Naive B cell (primary cell): ENCODE measurements around the gene TSHZ2. TPM values are rescaled to one million over a fixed set of nuclear protein-coding genes. Genes with fewer than 3 reads are reported as not detected.

ENCODE experiments used
- ATAC-seq, 2 donors: fragments of 150-1000 bp; cut with Tn5 transposase; 2 replicates each; pipeline ENCODE4 v1.10.0; 2021; ENCODE audit warnings: low read depth in 2 of 2, mild to moderate bottlenecking in 2 of 2, moderate library complexity in 2 of 2
- DNase-seq: peaks from one replicate; pipeline ENCODE4 v3.0.0; 2022
- H3K27ac Mint-ChIP-seq, 6 donors: one replicate each; pipeline ENCODE4 v1.8.0; 2020 to 2022; ENCODE audit warnings: mild to moderate bottlenecking in 6 of 6, mixed read lengths in 6 of 6, moderate library complexity in 5 of 6, inconsistent platforms in 2 of 6
- H3K27me3 Mint-ChIP-seq, 3 donors: one replicate each; pipeline ENCODE4 v1.8.0; 2021 to 2022; ENCODE audit warnings: mixed read lengths in 3 of 3, mild to moderate bottlenecking in 1 of 3
- H3K36me3 Mint-ChIP-seq, 2 donors: one replicate each; pipeline ENCODE4 v1.8.0; 2020 to 2022; ENCODE audit warnings: mixed read lengths in 2 of 2, inconsistent platforms in 1 of 2, mild to moderate bottlenecking in 1 of 2
- H3K4me1 Mint-ChIP-seq, 3 donors: one replicate each; pipeline ENCODE4 v1.8.0; 2020 to 2022; ENCODE audit warnings: mixed read lengths in 3 of 3, inconsistent platforms in 1 of 3, mild to moderate bottlenecking in 1 of 3, moderate library complexity in 1 of 3
- H3K4me3 Mint-ChIP-seq, 8 donors: one replicate each; pipeline ENCODE4 v1.8.0; 2020 to 2022; ENCODE audit warnings: mild to moderate bottlenecking in 8 of 8, mixed read lengths in 8 of 8, moderate library complexity in 8 of 8, inconsistent platforms in 2 of 8
- H3K9me3 Mint-ChIP-seq, 7 donors: one replicate each; pipeline ENCODE4 v1.8.0; 2020 to 2022; ENCODE audit warnings: mixed read lengths in 7 of 7, mild to moderate bottlenecking in 5 of 7, inconsistent platforms in 2 of 7, moderate library complexity in 1 of 7
- polyA plus RNA-seq, 6 donors: library from polyadenylated mRNA; unstranded; fragments of 300-500 nt; fragmentation: Illumina TruSeq; gene quantifications; one replicate each; pipeline ENCODE4 v1.2.3, GENCODE V29; 2021; ENCODE audit warnings: low read depth in 6 of 6

The TSHZ2 gene
- polyA plus RNA-seq, 6 donors from 2014 or later = 0.04 to 0.32 (median 0.13) TPM; not detected in 2

DNA sequence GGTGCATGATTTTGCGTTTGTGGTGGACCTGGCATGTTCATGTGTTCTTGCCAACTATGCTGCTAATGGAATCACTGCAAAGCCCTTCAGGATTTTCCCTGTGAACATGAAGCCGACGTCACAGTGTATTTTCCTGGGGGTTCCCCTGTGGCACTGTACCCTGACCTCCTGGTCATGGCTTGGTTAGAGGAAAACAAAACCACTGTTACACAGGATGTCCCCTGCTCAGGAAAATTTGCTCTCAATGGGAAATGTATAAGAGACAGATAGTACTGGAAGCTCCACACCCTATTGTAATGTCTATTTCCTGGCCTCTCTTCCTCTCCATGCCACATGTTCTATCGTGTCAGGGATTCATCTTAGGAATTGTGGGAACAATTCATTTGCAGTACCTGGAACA lies 19.7 kb downstream of the TSHZ2 start:
- no peak for DNase-seq
- Mint-ChIP-seq H3K9me3 (peaks cover 0 to 1% (median 0%) of the 10 kb centered on the region in 7 donors), H3K4me1 (no peaks in the 10 kb centered on the region), H3K27me3 (peaks cover 7 to 16% (median 16%) of the 10 kb centered on the region in 3 donors), H3K27ac (no peak overlapping the region), H3K4me3 (no peak overlapping the region), H3K36me3 (no peaks in the 10 kb centered on the region)
- ATAC-seq = no peak

DNA sequence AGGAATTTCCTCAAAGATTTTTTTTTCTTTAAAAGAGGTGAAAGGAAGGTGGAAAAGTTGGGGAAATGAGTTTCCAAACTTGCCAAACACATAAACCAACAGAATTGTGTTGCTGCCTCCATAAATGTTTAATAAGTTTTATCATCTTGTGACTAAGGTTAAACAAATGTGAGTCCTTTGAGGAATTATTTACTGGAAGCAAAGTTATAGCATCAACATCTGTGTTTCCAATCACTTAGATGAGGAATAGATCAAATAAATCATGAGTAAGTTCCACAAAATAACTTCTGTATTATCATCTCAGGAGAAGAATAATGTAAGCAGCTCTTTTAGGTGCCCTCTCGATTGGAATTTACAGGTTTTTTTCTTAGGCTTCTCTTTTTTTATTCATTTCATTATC lies 20.5 kb downstream of the TSHZ2 start:
- peaks cover 0 to 1% (median 0%) of the 10 kb centered on the region in 7 donors for H3K9me3 Mint-ChIP-seq
- no peaks in the 10 kb centered on the region for H3K4me1 Mint-ChIP-seq
- H3K4me3 Mint-ChIP-seq = no peak overlapping the region
- ATAC-seq (no peak), DNase-seq (no peak)
- H3K27ac Mint-ChIP-seq = no peak overlapping the region
- no peaks in the 10 kb centered on the region for H3K36me3 Mint-ChIP-seq
- peaks cover 7 to 16% (median 16%) of the 10 kb centered on the region in 3 donors for H3K27me3 Mint-ChIP-seq

DNA sequence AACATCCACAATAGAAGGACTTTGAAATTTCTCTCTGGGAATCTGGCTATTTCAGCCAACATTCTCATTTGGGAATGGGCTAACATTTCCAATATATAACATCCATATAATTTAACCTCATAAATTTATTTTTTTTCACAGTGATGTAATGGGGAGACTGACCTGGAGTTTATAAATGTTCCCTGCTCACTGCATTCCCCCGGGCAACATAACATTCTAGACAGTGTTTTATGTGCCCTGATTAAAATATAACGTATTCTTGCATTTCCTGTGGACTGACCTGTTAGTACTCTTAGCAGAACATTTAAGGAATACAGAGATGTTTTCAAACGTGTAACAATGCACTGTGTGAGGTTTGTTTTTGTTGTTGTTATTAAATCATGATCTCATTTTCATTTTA lies 20.9 kb downstream of the TSHZ2 start:
- no peaks in the 10 kb centered on the region for H3K4me1 Mint-ChIP-seq
- no peak overlapping the region for H3K4me3 Mint-ChIP-seq
- no peak overlapping the region for H3K27ac Mint-ChIP-seq
- DNase-seq (no peak), ATAC-seq (no peak)
- peaks cover 0 to 1% (median 0%) of the 10 kb centered on the region in 7 donors for H3K9me3 Mint-ChIP-seq
- peaks cover 4 to 16% (median 14%) of the 10 kb centered on the region in 3 donors for H3K27me3 Mint-ChIP-seq
- H3K36me3 Mint-ChIP-seq = no peaks in the 10 kb centered on the region

DNA sequence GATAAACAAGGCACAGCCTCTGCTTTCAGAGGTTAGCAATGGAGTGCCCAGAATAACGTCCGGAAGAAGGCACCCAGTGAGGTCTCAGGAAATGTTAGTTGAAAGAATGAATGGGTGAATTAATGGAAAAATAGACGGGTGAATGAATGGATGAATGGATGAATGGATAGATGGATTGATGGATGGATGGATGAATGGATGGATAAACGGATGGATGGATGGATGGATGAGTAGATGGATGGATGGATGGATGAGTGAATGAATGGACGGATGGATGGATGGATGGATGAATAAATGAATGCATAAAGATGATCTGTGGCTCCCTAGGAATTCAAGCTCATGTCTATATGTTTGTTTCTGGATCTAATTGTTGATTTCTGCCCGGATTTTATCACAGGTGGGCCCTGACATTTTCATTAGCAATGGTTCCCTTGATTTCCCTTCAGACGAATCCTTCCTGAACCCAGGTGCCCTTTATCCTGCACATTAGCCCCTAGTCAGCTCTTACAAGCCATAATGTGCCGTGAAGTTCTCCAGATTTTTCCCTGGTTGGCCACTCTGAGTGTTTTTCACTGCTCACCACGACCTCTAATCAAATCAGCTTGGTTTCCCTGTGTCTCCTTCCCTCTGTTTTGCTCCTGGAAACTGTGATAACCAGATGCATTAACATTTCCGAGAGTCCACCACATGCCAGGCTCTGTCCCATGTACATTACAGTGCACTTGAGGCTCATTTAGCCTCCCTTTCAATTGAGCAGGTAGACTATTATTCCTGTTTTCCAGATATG lies 22.2 kb downstream of the TSHZ2 start:
- no peaks in the 10 kb centered on the region for H3K36me3 Mint-ChIP-seq
- H3K4me3 Mint-ChIP-seq = no peak overlapping the region
- DNase-seq (no peak), ATAC-seq (no peak)
- H3K27ac Mint-ChIP-seq = no peak overlapping the region
- peaks cover 0 to 1% (median 0%) of the 10 kb centered on the region in 7 donors for H3K9me3 Mint-ChIP-seq
- H3K4me1 Mint-ChIP-seq = no peaks in the 10 kb centered on the region
- H3K27me3 Mint-ChIP-seq = peaks cover 4 to 16% (median 8%) of the 10 kb centered on the region in 3 donors

DNA sequence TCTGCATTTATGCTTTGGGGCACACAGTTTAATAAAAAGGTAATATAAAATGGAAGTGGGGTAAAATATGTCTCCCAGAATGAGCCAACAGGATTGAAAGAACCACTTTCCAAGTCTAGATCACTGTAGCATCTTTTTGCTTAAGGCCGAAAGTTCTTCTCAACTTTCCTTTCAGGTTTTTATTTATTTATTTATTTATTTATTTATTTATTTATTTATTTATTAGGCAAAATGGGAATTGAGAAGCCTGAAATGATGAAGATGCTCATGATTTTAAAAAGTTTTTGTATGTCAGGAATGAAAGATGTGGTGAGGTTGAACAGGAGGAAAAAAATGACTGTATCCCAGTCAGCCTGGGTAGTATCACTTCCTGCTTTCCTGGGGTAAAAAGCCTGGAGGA lies 24.0 kb downstream of the TSHZ2 start:
- Mint-ChIP-seq H3K27ac (no peak overlapping the region), H3K4me1 (peaks cover 6 to 15% (median 13%) of the 10 kb centered on the region in 3 donors), H3K9me3 (peaks cover 0 to 5% (median 0%) of the 10 kb centered on the region in 7 donors), H3K27me3 (peaks cover 4 to 16% (median 8%) of the 10 kb centered on the region in 3 donors), H3K36me3 (no peaks in the 10 kb centered on the region), H3K4me3 (no peak overlapping the region)
- no peak for ATAC-seq
- DNase-seq = no peak

DNA sequence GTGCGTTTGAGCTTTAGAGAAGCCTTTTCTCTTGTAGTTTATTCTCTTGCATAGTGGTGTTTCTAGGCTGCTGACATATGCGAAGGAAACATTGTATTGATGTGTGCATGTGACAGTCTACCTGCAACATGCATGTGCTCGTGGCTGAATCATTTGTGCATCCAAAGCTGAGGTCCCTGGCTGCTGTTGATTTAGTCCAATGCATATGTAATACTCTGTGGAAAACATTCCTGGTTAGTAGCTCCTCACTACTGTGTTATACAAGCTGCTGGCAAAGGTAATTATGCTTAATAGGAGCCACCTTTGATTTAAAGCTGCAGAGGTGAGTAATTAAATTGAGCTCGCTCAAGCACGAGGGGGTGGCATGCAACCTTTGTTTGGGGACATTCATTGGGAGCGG lies 24.5 kb downstream of the TSHZ2 start:
- ATAC-seq = no peak
- Mint-ChIP-seq H3K4me1 (peaks cover 10 to 20% (median 16%) of the 10 kb centered on the region in 3 donors), H3K9me3 (peaks cover 0 to 5% (median 0%) of the 10 kb centered on the region in 7 donors), H3K27ac (no peak overlapping the region), H3K4me3 (no peak overlapping the region), H3K27me3 (peaks cover 4 to 16% (median 8%) of the 10 kb centered on the region in 3 donors), H3K36me3 (no peaks in the 10 kb centered on the region)
- DNase-seq = no peak

DNA sequence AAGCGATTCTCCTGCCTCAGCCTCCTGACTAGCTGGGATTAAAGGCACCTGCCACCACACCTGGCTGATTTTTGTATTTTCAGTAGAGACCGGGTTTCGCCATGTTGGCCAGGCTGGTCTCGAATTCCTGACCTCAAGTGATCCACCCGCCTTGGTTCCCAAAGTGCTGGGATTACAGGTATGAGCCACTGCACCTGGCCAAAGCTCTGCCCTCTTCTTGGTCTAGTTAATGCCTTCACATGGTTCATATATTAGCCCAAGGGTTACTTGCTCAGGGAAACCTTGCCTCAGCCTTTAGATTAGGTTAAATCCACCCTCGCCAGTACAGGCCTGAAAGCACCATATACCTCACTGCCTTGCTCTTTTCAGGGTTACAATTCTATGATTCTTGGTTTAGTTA lies 26.1 kb downstream of the TSHZ2 start:
- peaks cover 4 to 16% (median 8%) of the 10 kb centered on the region in 3 donors for H3K27me3 Mint-ChIP-seq
- peaks cover 13 to 25% (median 24%) of the 10 kb centered on the region in 3 donors for H3K4me1 Mint-ChIP-seq
- no peaks in the 10 kb centered on the region for H3K36me3 Mint-ChIP-seq
- H3K9me3 Mint-ChIP-seq = peaks cover 0 to 5% (median 0%) of the 10 kb centered on the region in 7 donors
- peak overlapping the region in 2 of 6 donors; percentile 35 to 66 for H3K27ac Mint-ChIP-seq
- ATAC-seq = no peak
- no peak overlapping the region for H3K4me3 Mint-ChIP-seq
- DNase-seq = no peak

DNA sequence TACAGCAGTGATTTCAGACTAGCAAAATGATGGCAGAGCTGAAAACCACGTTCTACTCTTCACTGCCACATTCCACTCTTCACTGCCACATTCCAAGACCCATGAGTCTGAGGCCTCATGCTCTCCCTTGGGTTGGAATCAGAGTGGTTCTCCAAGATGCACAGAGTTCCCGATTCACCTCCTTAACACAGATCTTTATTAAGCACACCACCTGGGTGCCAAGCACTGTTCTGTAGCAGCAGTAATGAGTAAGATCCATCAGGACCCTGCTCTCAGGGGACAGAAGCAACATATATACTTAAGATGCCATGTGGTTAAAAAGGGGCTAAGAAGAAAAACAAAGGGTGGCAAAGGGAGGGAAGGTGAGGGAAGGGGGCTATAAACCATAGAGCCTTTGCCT lies 26.9 kb downstream of the TSHZ2 start:
- Mint-ChIP-seq H3K36me3 (no peaks in the 10 kb centered on the region), H3K27ac (peak overlapping the region in 1 of 6 donors; percentile 57), H3K4me3 (no peak overlapping the region), H3K27me3 (peaks cover 3 to 10% (median 4%) of the 10 kb centered on the region in 3 donors), H3K4me1 (peaks cover 13 to 25% (median 24%) of the 10 kb centered on the region in 3 donors), H3K9me3 (peaks cover 0 to 5% (median 0%) of the 10 kb centered on the region in 7 donors)
- no peak for DNase-seq
- no peak for ATAC-seq

DNA sequence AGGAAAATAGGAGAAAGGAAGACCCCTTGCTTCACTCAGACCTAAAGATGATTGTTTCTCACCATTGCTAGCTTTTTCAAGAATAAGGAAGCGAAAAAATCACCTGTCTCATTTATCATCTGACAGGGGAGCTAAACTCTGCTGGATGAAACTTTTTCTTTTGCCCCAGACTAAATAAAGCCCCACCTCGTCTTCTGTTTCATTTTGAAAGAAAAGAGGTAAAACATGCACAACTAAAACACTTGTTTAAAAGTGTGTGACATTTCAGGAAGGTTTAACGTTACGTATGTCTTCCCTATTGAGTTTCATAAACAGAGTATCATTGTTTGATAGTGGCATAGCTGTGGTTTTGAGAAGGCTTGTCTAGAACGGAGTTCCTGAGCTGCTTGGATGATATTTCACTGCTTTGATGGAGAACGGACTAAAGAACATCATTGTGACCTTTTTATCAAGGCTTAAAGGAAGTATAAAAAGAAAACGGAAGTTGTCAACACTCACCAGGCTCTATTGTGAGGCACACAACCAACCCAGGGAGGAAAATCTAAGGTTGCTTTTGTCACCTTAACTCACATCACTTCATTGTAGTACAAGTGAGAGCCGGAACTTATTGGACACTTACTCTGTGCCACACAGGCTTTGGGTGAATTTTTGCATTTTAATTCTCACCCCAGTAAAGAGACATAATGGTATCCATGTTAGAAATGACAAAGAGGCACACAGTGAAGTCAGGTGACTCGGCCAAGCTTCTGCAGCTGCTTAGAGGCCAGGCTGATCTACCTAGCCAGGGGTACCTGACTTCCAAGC lies 29.5 kb downstream of the TSHZ2 start:
- Mint-ChIP-seq H3K27ac (peak overlapping the region; percentile 67 to 96 (median 92)), H3K4me3 (peak overlapping the region; percentile 11 to 74 (median 70))

DNA sequence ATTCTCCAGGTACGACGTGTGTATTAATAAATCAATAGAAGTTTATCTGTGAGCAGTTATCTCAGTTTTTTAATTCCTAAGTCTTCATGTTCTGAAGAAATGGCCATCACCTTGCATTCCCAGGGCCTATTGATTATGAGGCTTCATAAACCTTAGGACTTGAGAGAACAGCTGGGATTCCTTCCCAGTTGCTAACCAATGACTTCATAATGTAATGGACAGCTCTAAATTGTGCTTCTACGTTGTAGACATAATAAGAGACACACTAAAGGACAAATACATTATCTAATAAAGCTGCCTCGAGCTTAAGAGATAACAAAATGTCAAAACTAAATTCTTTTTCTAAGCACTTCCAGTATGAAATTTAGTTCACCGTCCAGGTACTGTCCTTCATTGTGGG lies 30.6 kb downstream of the TSHZ2 start:
- ATAC-seq = no peak
- no peaks in the 10 kb centered on the region for H3K36me3 Mint-ChIP-seq
- peaks cover 0 to 3% (median 0%) of the 10 kb centered on the region in 7 donors for H3K9me3 Mint-ChIP-seq
- H3K4me1 Mint-ChIP-seq = peaks cover 13 to 25% (median 24%) of the 10 kb centered on the region in 3 donors
- no peak for DNase-seq
- peak overlapping the region in 2 of 6 donors; percentile 92 for H3K27ac Mint-ChIP-seq
- H3K27me3 Mint-ChIP-seq = peaks cover 0 to 7% (median 4%) of the 10 kb centered on the region in 3 donors
- no peak overlapping the region for H3K4me3 Mint-ChIP-seq

More for the DNA sequence above, 29.5 kb downstream of the TSHZ2 start:
- H3K4me1 Mint-ChIP-seq = peaks cover 13 to 25% (median 24%) of the 10 kb centered on the region in 3 donors
- no peaks in the 10 kb centered on the region for H3K36me3 Mint-ChIP-seq
- ATAC-seq (peak; percentile 70 to 77), DNase-seq (peak; percentile 14)
- H3K9me3 Mint-ChIP-seq = peaks cover 0 to 3% (median 0%) of the 10 kb centered on the region in 7 donors
- H3K27me3 Mint-ChIP-seq = no peaks in the 10 kb centered on the region

DNA sequence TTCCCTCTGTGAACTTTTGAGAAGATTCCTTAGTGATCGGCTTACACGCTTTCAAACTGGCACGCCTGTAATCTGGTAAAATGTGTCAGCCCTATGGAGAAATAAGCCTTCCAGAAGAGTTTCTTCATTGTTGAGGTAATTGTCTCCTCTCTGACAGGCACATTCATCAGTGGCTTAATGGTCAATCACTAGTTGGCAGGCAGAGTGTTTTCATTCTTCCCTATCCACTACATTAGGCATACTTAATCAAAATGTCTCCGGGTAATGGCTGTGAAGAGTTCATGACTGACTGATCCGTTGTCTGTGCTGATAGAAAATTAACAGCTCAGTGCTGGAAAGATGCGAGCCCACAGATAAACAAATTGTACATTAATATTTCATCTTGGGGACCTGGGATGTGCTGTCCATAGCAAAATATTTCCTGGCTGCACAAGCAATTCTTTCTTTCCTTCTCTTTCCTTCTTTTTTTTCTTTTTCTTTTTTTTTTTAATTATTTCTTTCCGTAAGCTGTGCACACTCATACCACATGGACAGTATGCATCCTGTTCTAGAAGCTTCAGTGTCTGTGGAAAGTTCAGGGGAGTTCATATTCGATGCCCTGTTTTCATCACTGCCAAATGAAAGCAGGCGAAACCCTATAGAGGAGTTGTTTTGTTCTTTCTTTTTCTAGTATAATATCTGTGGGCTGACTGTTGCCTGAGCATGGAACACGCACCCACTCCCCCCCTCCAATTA lies 31.4 kb downstream of the TSHZ2 start:
- peak overlapping the region in 5 of 6 donors; percentile 24 to 92 (median 55) for H3K27ac Mint-ChIP-seq
- H3K4me3 Mint-ChIP-seq = no peak overlapping the region

DNA sequence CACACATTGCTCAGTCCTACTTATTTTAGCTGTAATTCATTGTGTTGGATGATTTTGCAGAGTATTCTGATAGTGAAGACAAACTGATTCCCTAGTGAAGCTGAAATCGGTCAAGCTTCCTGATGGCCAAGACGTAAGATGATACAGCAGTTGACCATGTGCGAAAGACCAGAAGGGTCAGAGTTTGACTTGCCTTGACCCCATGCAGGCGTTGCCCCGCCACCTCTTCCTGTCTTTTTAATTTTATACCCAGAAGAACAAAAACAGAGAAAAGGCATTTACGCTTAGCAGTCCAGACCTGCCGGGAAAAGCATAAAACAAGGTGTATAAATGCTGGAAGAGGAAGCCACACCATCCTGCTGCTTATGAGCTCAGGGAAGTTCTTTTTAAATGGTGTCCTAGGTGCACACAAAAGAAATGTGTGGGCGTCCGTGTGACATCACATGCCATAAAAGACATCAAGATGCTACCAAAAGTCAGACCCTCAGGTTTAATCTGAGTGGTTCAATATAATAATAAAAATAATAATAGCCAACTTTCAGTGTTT lies 32.2 kb downstream of the TSHZ2 start:
- Mint-ChIP-seq H3K4me1 (peaks cover 13 to 25% (median 24%) of the 10 kb centered on the region in 3 donors), H3K36me3 (no peaks in the 10 kb centered on the region), H3K9me3 (peaks cover 0 to 3% (median 0%) of the 10 kb centered on the region in 7 donors), H3K4me3 (no peak overlapping the region), H3K27me3 (peaks cover 0 to 7% (median 4%) of the 10 kb centered on the region in 3 donors), H3K27ac (peak overlapping the region in 3 of 6 donors; percentile 24 to 77 (median 56))
- DNase-seq (no peak), ATAC-seq (no peak)

More for the DNA sequence above, 31.4 kb downstream of the TSHZ2 start:
- peaks cover 0 to 7% (median 4%) of the 10 kb centered on the region in 3 donors for H3K27me3 Mint-ChIP-seq
- H3K36me3 Mint-ChIP-seq = no peaks in the 10 kb centered on the region
- ATAC-seq (no peak), DNase-seq (no peak)
- peaks cover 0 to 3% (median 0%) of the 10 kb centered on the region in 7 donors for H3K9me3 Mint-ChIP-seq
- peaks cover 13 to 25% (median 24%) of the 10 kb centered on the region in 3 donors for H3K4me1 Mint-ChIP-seq
